GM21515 (cell line): ENCODE data around the gene CFI.

ENCODE experiments used
- ATAC-seq: cut with Tn5 transposase; IDR thresholded peaks from one replicate; pipeline ENCODE4 v1.9.1; 2021; ENCODE audit not compliant: unreplicated experiment

Gene CFI

DNA sequence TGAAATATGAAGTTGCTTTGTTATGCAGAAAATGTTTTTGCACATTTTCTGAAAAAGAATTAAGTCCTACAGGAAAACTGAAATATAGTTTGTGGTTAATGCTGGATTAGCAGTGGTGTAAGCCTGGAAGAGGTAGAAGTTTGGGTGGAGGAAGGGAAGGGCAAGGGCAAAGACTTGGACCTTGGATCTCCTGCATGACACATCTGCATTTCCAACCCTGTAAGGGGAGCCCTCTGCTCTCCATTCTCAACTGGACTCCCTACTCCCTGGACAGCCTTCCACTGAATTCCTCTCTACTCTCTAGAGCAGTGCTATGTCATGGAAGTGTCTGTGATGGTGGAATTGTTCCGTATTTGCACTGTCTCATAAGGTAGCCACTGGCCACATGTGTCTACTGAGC, 103.1 kb downstream of the CFI start:
- ATAC-seq: no peak

DNA sequence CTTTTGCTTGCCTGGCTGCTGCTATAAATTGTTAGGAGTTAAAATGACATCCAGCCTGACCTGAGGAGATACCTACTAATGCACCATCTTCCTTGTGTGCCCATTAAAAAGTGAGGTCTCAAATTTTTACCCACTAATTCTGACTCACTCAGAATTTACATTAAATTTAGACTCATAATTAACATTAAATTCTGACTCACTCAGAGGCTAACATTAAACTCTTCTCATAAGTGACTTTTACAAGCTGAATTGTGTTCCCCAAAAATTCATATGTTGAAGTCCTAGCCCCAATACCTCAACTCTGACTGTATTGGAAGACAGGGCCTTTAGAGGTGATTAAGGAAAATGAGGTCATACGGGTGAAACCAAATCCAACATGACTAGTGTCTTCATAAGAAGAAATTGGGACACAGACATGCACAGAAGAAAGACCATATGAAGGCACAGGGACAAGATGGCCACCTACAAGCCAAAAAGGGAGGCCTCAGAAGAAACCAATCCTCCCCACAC, 110.3 kb downstream of the CFI start:
- ATAC-seq: no peak
